Adipose tissue (tissue), 3 donors: ENCODE measurements around the gene MROH2B. TPM values are rescaled to one million over a fixed set of nuclear protein-coding genes. Genes with fewer than 3 reads are reported as not detected.
"Not testable (repeated sequence)": the region's sequence is repeated elsewhere in the genome, so short reads cannot be mapped to it uniquely, and the experiment has no call there.

Experiments
- H3K27ac ChIP-seq: one replicate; pipeline ENCODE4 v1.5.1; 2013; ENCODE audit warnings: low read depth, low read length
- WGBS, 3 donors: extraction: QIAGEN DNeasy Blood & Tissue Kit; methylation state at CpG; one replicate each; pipeline ENCODE4 v1.1.7; 2013; 5-methylcytosine and 5-hydroxymethylcytosine counted together
- polyA plus RNA-seq, 3 donors: library from polyadenylated mRNA; stranded (reverse); fragments of 200-250 nt; gene quantifications; one replicate each; pipeline ENCODE4 v1.2.3, GENCODE V29; 2013
- donor health status: healthy with polysubstance abuse.
- donor health status: Bipolar disorder and iron deficiency.
- donor health status: healthy.

The MROH2B gene
- polyA plus RNA-seq, 3 donors: not detected

DNA sequence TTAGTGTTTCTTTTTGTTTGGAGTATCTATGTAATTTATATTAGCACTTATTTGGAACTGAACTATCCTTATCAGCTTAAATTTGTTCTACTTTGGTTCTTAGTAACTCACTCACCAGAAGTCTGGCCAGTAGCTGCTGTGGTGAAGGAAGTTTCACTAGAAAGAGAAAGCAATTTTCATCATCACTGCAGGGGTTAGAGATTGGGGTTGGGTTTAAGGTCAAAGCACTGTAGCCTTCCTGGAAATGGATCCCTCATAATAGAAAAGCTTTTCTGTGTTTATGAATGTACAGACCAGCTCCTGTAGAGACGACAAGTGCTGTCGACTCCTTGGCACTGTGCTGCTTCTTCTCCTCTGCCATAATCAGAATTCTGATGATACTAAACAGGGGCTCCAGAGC, 22.2 kb downstream of the MROH2B start:
- no peak overlapping the region for H3K27ac ChIP-seq
- 13 to 32% (median 23%) methylated on average over 2 of the region's 2 CpGs for WGBS, 3 donors

DNA sequence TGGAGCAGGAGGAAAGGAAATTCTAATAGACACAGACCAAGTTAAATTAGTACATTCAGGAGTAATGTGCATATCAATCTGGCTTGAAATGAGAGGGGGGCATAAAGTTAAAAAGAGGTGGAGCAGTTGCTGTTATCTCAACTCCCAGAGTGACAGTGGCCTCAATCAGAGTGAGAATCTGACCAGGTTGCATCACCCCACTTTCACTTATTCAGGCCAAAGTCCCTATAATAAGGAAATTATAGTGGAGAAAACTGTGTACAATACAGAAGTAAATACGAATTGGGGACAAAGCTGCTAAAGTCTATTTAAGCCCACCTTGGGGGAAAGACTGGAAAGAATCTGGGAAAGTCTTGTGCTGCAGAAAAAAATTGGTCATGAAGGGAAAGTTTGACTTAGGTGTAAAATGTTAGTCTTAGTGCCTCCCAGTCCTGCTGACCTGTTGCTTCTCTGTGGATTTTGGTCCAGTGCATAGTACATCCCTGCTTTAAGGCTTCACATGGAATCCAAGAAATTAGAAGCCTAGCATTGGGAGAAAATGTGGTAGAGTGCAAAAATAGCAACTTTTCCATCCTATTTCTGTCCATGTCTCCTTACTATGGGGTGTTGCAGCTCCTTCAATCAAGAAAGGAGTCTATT, 27.9 kb downstream of the MROH2B start:
- H3K27ac ChIP-seq: no peak overlapping the region
- WGBS, 3 donors: 53 to 79% (median 75%) methylated on average over 1 of the region's 1 CpG

DNA sequence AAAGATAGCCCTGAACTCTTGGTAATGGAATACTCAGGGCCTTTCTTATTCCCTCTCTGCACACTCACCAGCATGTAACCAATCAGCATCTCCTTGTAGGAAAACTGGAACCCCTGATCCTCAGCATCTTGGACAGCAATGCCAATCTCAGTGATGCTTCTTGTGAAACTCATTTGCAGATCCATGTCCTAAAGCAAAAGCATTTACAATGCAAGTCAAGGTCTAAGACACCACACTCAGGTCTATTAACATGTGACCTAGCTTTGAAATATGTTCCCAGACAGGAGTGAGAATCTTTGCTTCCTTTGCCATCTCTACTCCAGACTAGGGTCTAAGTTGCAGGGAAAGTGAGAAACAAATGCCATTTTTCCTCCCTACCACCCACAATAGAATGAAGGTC, 38.2 kb downstream of the MROH2B start:
- H3K27ac ChIP-seq: no peak overlapping the region

DNA sequence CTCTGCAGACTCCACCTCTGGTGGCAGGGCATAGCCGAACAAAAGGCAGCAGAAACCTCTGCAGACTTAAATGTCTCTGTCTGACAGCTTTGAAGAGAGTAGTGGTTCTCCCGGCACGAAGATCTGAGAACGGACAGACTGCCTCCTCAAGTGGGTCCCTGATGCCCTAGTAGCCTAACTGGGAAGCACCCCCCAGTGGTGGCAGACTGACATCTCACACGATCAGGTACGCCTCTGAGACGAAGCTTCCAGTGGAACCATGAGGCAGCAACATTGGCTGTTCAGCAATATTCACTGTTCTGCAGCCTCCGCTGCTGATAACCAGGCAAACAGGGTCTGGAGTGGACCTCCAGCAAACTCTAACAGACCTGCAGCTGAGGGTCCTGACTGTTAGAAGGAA, 48.5 kb downstream of the MROH2B start:
- WGBS, 3 donors: 94 to 98% (median 97%) methylated on average over 8 of the region's 8 CpGs

DNA sequence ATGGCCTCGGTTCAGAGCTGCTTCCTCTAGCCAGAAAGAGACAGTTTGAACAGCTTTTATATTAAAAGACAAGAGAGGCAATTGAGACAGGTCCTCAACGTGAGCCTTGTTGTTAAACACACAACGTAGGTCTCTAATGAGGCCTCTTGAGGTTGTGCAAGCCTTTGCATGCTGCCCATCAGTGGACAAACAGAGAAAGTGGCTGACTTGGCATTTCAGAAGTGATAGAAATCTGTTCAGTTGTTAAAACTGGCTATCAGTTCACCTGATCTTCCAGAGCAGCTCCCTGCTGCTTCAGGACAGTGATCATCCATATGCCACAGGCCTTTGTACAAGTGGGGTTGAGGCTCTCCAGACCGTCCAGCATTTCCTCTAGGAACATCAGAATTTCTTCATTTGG, 58.8 kb downstream of the MROH2B start:
- H3K27ac ChIP-seq: no peak overlapping the region
- 63 to 76% (median 73%) methylated on average over 4 of the region's 4 CpGs for WGBS, 3 donors

More for the DNA sequence above, 48.5 kb downstream of the MROH2B start:
- not testable (repeated sequence) for H3K27ac ChIP-seq

DNA sequence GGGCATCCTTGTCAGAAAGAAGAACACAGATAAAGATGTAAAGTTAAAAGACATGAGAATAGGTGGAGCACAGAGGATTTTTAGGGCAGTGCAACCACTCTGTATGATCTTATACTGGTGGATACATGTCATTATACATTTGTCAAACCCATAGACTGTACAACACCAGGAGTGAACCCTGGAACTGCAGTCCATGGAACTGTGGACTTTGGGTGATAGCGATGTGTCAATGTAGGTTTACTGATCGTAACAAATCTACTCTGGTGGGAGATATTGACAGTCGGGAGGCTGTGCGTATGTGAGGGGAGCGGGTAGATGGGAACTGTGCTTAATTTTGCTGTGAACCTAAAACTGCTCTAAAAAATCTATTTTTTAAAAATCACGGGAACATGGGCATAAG, 60.6 kb downstream of the MROH2B start:
- no peak overlapping the region for H3K27ac ChIP-seq
- WGBS, 3 donors: 86 to 97% (median 95%) methylated on average over 6 of the region's 6 CpGs

DNA sequence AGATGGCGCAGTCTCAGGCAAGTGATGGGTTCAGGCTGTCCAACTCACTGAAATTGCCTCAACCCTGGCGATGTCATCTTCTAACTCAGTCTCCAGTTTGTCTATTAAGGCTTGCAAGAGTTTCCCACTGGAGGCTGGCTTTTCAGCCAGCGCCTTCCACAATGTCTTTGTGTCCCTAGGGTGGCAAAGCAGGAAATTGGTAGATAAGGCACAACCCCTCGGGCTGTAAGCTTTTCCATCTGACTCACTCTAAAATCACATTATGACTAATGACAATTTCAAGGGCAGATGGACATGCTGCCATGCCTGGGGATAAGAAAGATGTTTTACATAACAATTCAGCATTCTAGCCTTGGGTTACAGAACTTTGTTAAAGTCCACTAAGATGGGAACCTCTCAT, 61.9 kb downstream of the MROH2B start:
- WGBS, 3 donors: 71 to 79% (median 76%) methylated on average over 4 of the region's 4 CpGs
- H3K27ac ChIP-seq: no peak overlapping the region

DNA sequence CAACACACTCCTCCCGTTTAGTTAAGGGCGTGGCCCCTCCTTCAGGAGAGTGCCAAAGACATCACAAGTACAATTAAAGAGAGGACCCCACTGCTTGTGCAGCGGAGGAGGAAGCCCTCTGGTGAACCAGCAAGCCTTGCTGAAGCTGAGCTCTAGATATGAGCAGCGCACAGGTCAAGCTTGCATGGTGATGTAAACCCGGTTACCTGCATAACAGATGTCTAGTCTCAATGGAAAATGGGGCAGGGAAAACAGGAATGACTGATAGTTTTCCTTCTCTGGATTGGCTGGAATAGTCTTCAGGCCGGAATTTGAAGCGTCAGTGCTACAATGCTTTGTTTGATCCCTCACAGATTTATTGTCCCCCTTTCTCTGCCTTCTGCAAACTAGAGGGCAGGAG, 66.2 kb downstream of the MROH2B start:
- no peak overlapping the region for H3K27ac ChIP-seq
- 82 to 90% (median 87%) methylated on average over 7 of the region's 7 CpGs for WGBS, 3 donors

DNA sequence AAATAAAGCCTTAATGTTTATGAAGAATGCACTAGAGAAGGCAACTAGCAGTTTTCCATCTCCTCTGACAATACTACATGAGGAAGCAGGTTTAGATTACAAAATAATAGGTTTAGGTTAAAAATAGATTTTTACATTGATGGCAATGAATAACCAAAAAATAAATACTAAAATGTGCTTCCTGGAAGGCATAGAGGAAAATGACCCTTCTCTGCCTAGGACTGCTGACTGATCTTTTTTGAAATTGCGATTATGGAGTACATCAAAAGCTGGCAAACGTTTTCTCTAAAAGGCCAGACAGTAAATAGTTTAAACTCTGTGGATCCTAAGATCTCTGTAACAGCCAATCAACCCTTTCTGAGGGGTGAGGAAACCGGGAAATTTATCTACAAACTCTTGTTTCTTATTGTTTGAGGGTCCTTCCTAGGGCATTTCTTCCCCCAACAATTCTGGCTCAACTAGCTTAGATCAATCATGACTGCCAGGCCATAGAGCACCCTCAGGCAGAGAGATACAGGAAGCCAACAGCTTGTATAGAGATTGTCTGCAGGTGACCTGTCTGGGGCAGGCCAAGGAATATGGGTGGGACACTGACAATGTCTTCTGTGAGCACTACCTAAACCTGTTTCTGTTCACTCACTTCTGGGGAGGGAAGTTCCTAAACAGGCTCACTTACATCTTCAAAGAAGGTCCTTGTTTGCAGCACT, 67.3 kb downstream of the MROH2B start:
- 43 to 72% (median 67%) methylated on average over 3 of the region's 3 CpGs for WGBS, 3 donors
- H3K27ac ChIP-seq: no peak overlapping the region

DNA sequence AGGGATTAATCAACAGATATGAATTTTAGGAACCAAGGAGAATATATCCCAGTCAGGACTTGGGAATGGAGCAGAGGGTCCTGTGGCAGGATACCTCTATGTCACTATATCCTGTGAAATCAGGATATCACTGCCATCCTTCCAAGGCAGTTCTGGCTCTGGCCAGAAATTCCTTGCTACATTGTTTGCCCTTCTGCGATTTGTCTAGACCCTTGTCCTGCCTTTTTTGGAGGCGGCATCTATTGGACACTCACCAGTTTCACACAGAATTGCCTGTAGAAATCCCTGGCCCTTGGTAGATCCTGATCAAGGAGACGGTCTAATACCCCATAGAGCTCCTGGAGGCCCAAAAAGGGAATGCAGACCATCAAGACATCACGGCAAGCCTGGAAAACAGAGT, 71.2 kb downstream of the MROH2B start:
- WGBS, 3 donors: 93 to 94% (median 93%) methylated on average over 4 of the region's 4 CpGs
- no peak overlapping the region for H3K27ac ChIP-seq

DNA sequence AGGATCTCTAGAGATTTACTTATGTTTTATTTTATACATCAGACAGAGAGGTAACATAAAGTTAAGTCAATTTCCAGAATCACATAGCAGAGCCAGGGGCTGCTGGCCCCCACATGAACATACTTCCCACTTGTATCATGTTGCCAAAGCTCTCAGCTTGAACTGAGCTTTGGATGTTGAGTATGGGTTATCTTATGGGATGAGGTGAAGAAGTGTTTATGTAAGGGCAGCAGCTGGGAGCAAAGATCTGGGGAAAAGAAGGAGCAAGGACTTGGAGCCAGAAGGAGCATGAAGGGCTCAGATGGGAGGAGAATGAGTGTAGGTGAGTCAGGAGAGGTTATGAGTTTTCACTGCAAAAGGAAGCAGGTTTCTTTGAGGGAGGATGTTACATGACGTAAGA, 72.0 kb downstream of the MROH2B start:
- H3K27ac ChIP-seq: no peak overlapping the region
- 83 to 97% (median 85%) methylated on average over 1 of the region's 1 CpG for WGBS, 3 donors

DNA sequence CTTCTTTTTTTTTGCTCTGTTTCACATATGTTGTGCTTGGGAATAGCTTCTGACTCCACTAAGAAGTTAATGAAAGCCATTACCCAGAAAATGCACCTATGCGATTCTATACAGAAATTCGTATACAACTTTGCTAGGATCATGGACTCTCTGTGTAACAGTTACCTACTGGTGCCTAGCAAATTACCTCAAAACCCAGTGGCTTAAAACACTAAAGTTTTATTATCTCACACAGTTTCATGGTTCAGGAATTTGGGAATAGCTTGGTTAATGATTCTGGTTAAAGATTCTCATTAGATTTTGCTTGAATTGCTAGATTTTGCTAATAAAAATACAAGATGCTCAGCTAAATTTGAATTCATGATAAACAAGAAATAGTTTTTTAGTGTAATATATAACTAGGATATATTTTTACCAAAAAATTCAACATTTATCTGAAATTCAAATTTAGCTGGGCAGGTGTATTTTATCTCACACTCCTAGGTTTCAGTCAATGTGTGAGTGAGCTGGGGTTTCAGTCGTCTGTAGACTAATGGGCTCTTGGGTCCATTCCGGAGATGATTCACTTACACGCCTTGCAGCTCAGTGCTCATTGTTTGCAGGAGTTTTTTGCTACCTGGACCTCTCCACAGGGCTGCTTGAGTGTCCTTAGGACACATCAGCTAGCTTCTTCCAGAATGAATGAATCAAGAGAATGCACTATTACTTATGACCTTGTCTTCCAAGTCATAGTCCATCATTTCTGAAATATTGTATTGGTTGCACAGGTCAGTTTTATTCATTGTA, 75.1 kb downstream of the MROH2B start:
- WGBS, 3 donors: 92 to 96% (median 95%) methylated on average over 5 of the region's 5 CpGs
- H3K27ac ChIP-seq: no peak overlapping the region

DNA sequence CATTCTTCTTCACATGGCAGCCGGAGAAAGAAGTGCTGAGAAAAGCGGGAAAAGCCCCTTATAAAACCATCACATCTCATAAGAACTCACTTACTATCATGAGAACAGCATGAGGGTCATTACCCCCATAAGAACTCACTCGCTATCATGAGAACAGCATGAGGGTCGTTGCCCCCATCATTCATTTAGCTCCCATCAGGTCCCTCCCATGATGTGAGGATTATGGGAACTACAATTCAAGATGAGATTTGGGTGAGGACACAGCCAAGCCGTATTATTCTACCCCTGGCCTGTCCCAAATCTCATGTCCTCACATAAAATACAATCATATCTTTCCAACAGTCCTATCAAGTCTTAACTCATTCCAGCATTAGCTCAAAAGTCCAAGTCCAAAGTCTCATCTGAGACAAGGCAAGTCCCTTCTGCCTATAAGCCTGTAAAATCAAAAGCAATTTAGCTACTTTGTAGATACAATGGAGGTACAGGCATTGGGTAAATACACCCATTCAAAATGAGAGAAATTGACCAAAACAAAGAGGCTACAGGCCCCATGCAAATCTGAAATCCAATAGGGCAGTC, 79.1 kb downstream of the MROH2B start:
- WGBS, 3 donors: 67 to 74% (median 71%) methylated on average over 5 of the region's 5 CpGs
- no peak overlapping the region for H3K27ac ChIP-seq

DNA sequence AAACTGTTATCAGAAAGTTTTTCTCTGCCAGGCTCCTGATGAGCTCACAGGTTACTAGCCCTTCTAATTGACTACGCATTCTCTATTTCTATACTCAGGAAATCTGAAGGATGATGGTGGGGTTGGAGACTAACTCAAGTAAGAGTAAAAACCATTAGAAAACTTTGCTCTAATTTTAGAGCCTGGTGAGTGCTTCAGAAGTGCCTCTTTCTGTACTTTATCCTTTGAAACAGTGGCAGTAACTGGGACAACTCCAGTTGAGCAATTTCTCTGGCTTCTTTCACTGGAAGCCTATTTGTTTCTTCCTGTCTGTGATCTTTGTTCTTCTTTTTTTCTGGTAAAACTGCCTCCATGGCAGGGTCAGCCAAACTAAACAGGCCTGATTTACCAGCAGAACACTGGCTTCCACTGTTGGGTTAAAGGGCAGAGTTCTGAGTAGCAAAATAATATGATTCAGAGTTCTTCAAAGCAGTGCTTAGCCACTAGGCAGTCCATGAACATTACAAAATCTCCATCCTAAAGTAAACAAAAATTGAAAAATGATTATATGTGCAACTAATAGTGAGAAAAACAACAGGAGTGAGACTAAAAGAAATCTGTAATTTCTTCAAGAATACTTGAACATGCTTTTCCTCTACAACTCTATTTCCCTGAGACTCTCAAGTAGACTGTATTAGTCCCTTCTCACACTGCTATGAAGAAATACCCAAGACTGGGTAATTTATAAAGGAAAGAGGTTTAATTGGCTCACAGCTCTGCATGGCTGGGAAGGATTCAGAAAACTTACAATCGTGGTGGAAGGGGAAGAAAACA, 79.8 kb downstream of the MROH2B start:
- WGBS, 3 donors: 17 to 23% (median 20%) methylated on average over 2 of the region's 2 CpGs
- no peak overlapping the region for H3K27ac ChIP-seq

DNA sequence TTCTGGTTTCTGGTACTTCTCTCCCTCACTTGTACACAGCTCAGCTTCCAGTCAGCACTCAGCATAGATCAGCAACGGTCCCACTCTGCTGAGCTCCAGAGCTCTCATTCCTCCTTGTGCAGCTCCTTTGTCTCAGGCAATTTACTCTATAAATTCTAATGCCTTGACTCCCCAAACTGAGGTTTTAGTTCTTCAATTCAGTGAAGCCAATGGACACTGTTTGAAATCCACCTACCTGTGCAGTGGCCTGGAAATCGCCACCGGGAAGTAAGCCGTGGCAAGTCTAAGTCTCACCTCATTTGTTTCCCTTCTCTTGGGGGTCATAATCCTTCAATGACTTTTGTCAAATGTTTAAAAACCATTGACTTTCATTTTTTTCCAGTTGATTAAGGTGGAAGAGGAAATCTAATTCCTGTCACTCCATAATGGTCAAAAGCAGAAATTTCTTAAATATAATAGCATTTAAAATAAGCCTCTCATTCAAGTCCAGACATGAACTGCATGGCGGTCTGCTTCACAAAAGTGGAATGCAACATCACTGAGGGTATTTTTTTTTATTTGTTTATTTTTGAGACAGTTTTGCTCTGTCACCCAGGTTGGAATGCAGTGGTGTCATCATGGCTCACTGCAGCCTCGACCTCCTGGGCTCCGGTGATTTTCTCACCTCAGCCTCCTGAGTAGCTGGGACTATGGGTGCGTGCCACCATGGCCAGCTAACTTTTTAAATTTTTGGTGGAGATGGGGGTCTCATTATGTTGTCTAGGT, 82.2 kb downstream of the MROH2B start:
- 94 to 97% (median 95%) methylated on average over 8 of the region's 8 CpGs for WGBS, 3 donors
- H3K27ac ChIP-seq: no peak overlapping the region

DNA sequence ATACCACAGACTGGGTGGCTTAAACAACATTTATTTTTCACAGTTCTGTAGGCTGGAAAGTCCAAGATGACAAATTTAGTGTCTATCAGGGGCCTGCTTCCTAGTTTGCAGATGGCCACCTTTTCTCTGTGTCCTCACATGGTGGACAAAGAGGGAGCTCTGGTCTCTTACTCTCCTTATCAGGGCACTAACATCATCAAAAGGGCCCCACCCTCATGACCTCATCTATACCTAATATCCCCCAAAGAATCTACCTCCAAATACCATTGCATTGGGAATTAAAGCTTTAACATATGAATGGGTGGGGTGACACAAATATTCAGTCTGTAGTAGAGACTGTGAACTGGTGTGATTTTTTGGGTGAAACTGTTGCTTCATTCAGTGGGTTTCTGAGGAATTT, 83.8 kb downstream of the MROH2B start:
- H3K27ac ChIP-seq: no peak overlapping the region

DNA sequence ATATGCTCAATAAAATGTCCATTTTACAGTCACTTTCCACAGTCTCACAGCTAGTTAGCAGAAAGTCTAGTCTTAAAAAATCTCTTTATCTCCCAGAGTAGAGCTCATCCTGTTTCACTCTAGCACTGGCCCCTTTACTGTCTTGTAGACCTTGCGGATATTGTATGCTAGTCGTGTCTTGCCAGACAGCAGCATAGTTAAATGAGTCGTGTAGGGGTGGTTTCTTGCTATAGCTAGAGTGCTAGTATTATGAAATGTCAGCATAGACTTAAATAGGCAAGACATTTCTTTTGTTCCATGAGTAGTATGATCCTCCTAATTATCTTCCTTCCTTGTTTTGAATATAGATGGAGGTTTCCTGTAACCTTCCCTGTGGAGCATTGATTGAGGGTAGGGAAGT, 84.5 kb downstream of the MROH2B start:
- no peak overlapping the region for H3K27ac ChIP-seq
- WGBS, 3 donors: 77 to 80% (median 79%) methylated on average over 3 of the region's 3 CpGs

DNA sequence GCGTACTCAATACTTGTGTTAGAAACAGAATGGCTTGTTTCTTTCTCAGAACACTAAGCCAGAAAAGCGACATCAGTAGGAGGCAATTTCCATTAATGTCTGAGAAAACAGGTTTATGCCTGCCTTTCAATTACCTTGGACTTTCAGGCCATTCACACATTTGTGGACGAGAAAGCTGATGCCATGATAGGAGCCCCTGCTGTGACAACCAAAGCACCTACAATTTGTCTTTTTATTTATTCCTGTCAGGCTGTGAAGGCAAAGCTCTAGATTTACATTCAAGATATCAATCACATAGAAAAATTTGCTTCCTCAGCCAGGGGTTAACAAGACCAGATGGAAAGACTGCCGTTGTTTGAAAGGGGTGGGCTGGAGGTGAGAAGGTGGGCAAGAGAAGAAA, 85.6 kb downstream of the MROH2B start:
- H3K27ac ChIP-seq: no peak overlapping the region
- 27 to 72% (median 56%) methylated on average over 4 of the region's 4 CpGs for WGBS, 3 donors
